A549 (cell line): ENCODE measurements around the gene CLEC16A.

ENCODE experiments used
- CEBPB ChIP-seq, 2 experiments: fragments of >200 bp in 1 of 2; sonication (Bioruptor Twin) in 1 of 2; formaldehyde crosslinking in 1 of 2; IDR thresholded peaks; 2 replicates each; pipeline ENCODE4 v1.6.1; 2012 to 2016
- CTCF ChIP-seq: fragments of >200 bp; sonication (Bioruptor Twin); formaldehyde crosslinking; IDR thresholded peaks from 3 replicates; pipeline ENCODE4 v1.5.1; 2016
- EP300 ChIP-seq, 2 experiments: fragments of >200 bp; sonication (Bioruptor Twin); formaldehyde crosslinking; IDR thresholded peaks; 2 replicates in 1 of 2; 3 replicates in 1 of 2; pipeline ENCODE4 v1.6.1; 2016 to 2017
- JUN ChIP-seq, 2 experiments: fragments of >200 bp; sonication (Bioruptor Twin); formaldehyde crosslinking; IDR thresholded peaks; 2 replicates in 1 of 2; 3 replicates in 1 of 2; pipeline ENCODE4 v1.6.1; 2016 to 2017
- MAX ChIP-seq: IDR thresholded peaks from 2 replicates; pipeline ENCODE4 v1.6.1; 2012
- NPAS2 ChIP-seq: fragments of 250-450 bp; sonication (Bioruptor Pico); IDR thresholded peaks from 2 replicates; pipeline ENCODE4 v1.8.0; 2022; ENCODE audit warnings: mild to moderate bottlenecking, moderate library complexity, borderline replicate concordance
- POLR2A ChIP-seq: IDR thresholded peaks from 2 replicates; pipeline ENCODE4 v1.6.1; 2012; ENCODE audit warnings: mild to moderate bottlenecking, low read length
- RAD21 ChIP-seq, 2 experiments: fragments of >200 bp in 1 of 2; sonication (Bioruptor Twin) in 1 of 2; formaldehyde crosslinking in 1 of 2; IDR thresholded peaks in 1 of 2; conservative IDR thresholded peaks in 1 of 2; 2 replicates in 1 of 2; 3 replicates in 1 of 2; pipeline ENCODE4 v1.6.1; 2012 to 2018; ENCODE audit warnings: inconsistent platforms in 1 of 2
- RCOR1 ChIP-seq: fragments of 150-350 bp; IDR thresholded peaks from 2 replicates; pipeline ENCODE4 v1.6.1; 2014; ENCODE audit warnings: antibody characterized with exemption, low read length, low read depth
- REST ChIP-seq: fragments of 200-600 bp; sonication (generic); IDR thresholded peaks from 2 replicates; pipeline ENCODE4 v1.6.1; 2016; ENCODE audit warnings: antibody characterized with exemption, mild to moderate bottlenecking, moderate library complexity
- RFX5 ChIP-seq: fragments of 450-650 bp; IDR thresholded peaks from 2 replicates; pipeline ENCODE4 v1.7.1; 2014; ENCODE audit warnings: antibody characterized with exemption, mild to moderate bottlenecking, moderate library complexity
- SMC3 ChIP-seq: fragments of >200 bp; sonication (Bioruptor Twin); formaldehyde crosslinking; IDR thresholded peaks from 3 replicates; pipeline ENCODE4 v1.6.1; 2018; ENCODE audit warnings: inconsistent platforms
- USF2 ChIP-seq: fragments of 450-650 bp; IDR thresholded peaks from 2 replicates; pipeline ENCODE4 v1.6.1; 2014; ENCODE audit warnings: antibody characterized with exemption
- ZSCAN20 ChIP-seq: fragments of 250-450 bp; sonication (Bioruptor Pico); IDR thresholded peaks from 2 replicates; pipeline ENCODE4 v1.8.0; 2022; ENCODE audit warnings: mild to moderate bottlenecking, moderate library complexity

GRCh38 chr16:11121914-11122692 lies 177.7 kb downstream of the CLEC16A start:
- TF ChIP-seq RFX5 (no peak), POLR2A (no peak), CTCF (no peak), JUN (IDR thresholded peaks at IDR 0.05) (no peak), MAX (no peak), RCOR1 (no peak), REST (no peak), SMC3 (no peak), CEBPB (IDR thresholded peaks at IDR 0.05) (no peak), ZSCAN20 (CRISPR knock-in tag) (no peak), EP300 (IDR thresholded peaks at IDR 0.05) (no peak), USF2 (no peak), RAD21 (conservative IDR thresholded peaks at IDR 0.05 in 1 of 2, IDR thresholded peaks at IDR 0.05 in 1 of 2) (no peak), NPAS2 (CRISPR knock-in tag) (no peak)
